IMR-90 (cell line): Measurements from ENCODE around the gene SHE. TPM values are rescaled to one million over a fixed set of nuclear protein-coding genes. Genes with fewer than 3 reads are reported as not detected.

Experiments
- ATAC-seq: fragments of 200-7000 bp; cut with Tn5 transposase; 2 replicates; pipeline ENCODE4 v1.9.1; 2020; ENCODE audit warnings: low read depth, mild to moderate bottlenecking, moderate library complexity
- BruUV-seq: library from RNA; stranded (reverse); fragments of 400-500 nt; replicated peaks from 2 replicates; lab custom pipeline; 2021; lab: Mats Ljungman, UMichigan
- CTCF ChIA-PET: fragments of 300-600 bp; formaldehyde crosslinking; extraction: SDS; loops from one replicate; lab custom pipeline; 2021; ENCODE audit warnings: antibody characterized with exemption; lab: Yijun Ruan, JAX
- POLR2A ChIA-PET: fragments of 300-600 bp; sonication (Branson Sonifier 250); formaldehyde crosslinking; loops from one replicate; lab custom pipeline; 2022; ENCODE audit warnings: antibody characterized with exemption; ENCODE audit not compliant: unreplicated experiment; lab: Charles Lee
- DNase-seq: peaks from one replicate; pipeline ENCODE4 v3.0.0; 2013
- H2AFZ ChIP-seq: replicated peaks from 2 replicates; pipeline ENCODE3; 2013; ENCODE audit warnings: low read length, mild to moderate bottlenecking; ENCODE audit not compliant: poor library complexity
- H2AK5ac ChIP-seq: 2 replicates; pipeline ENCODE4 v1.6.1; 2013; ENCODE audit warnings: low read depth, low read length, inconsistent platforms
- H2AK9ac ChIP-seq: replicated peaks from 2 replicates; pipeline ENCODE3; 2013; ENCODE audit warnings: mild to moderate bottlenecking, low read depth, low read length, moderate library complexity; ENCODE audit not compliant: poor library complexity
- H2BK120ac ChIP-seq: 2 replicates; pipeline ENCODE4 v1.6.1; 2013; ENCODE audit warnings: low read depth, low read length, inconsistent platforms
- H2BK15ac ChIP-seq: 3 replicates; pipeline ENCODE4 v1.6.1; 2013; ENCODE audit warnings: low read depth, low read length, inconsistent platforms
- H2BK20ac ChIP-seq: 2 replicates; pipeline ENCODE4 v1.6.1; 2013; ENCODE audit warnings: low read depth, mild to moderate bottlenecking, inconsistent platforms, low read length, moderate library complexity
- H2BK5ac ChIP-seq: 2 replicates; pipeline ENCODE4 v1.6.1; 2013; ENCODE audit warnings: mild to moderate bottlenecking, low read depth, low read length, inconsistent platforms; ENCODE audit not compliant: poor library complexity, severe bottlenecking
- H3K14ac ChIP-seq: replicated peaks from 2 replicates; pipeline ENCODE4 v1.6.1; 2013; ENCODE audit warnings: low read depth, low read length, inconsistent platforms
- H3K18ac ChIP-seq: 2 replicates; pipeline ENCODE4 v1.6.1; 2013; ENCODE audit warnings: low read depth, low read length, control low read depth
- H3K23ac ChIP-seq: 2 replicates; pipeline ENCODE4 v1.6.1; 2013; ENCODE audit warnings: low read depth, low read length, inconsistent platforms
- H3K27ac ChIP-seq: 2 replicates; pipeline ENCODE4 v1.5.1; 2013; ENCODE audit warnings: mild to moderate bottlenecking, control low read depth, low read length; ENCODE audit not compliant: insufficient read depth
- H3K27me3 ChIP-seq: 2 replicates; pipeline ENCODE4 v1.6.1; 2013; ENCODE audit warnings: low read length; ENCODE audit not compliant: control insufficient read depth, insufficient read depth
- H3K36me3 ChIP-seq: 2 replicates; pipeline ENCODE4 v1.6.1; 2013; ENCODE audit warnings: low read length, mixed read lengths; ENCODE audit not compliant: control insufficient read depth, insufficient read depth
- H3K4ac ChIP-seq: 2 replicates; pipeline ENCODE4 v1.6.1; 2013; ENCODE audit warnings: low read depth, low read length, inconsistent platforms
- H3K4me1 ChIP-seq: 2 replicates; pipeline ENCODE4 v1.6.1; 2013; ENCODE audit warnings: low read length, mixed read lengths; ENCODE audit not compliant: control insufficient read depth, insufficient read depth
- H3K4me2 ChIP-seq: 2 replicates; pipeline ENCODE4 v1.6.1; 2013; ENCODE audit warnings: low read depth, mild to moderate bottlenecking, control low read depth, low read length, moderate library complexity
- H3K4me3 ChIP-seq: 2 replicates; pipeline ENCODE4 v1.5.1; 2013; ENCODE audit warnings: low read depth, mild to moderate bottlenecking, control low read depth, low read length, moderate library complexity; ENCODE audit not compliant: insufficient read depth
- H3K56ac ChIP-seq: 2 replicates; pipeline ENCODE4 v1.6.1; 2013; ENCODE audit warnings: low read length, inconsistent platforms; ENCODE audit not compliant: insufficient read depth; ENCODE audit errors: extremely low read depth
- H3K79me1 ChIP-seq, 2 experiments: 2 replicates each; pipeline ENCODE4 v1.6.1; 2013; ENCODE audit warnings: low read length in 2 of 2, inconsistent platforms in 1 of 2, low read depth in 1 of 2
- H3K9ac ChIP-seq: 2 replicates; pipeline ENCODE4 v1.6.1; 2013; ENCODE audit warnings: low read depth, low read length, control low read depth
- H3K9me1 ChIP-seq: 2 replicates; pipeline ENCODE4 v1.6.1; 2013; ENCODE audit warnings: low read length, inconsistent platforms; ENCODE audit not compliant: insufficient read depth
- H3K9me3 ChIP-seq: 2 replicates; pipeline ENCODE4 v1.6.1; 2013; ENCODE audit warnings: low read length; ENCODE audit not compliant: control insufficient read depth, insufficient read depth
- H4K20me1 ChIP-seq: 2 replicates; pipeline ENCODE4 v1.6.1; 2013; ENCODE audit warnings: low read length, inconsistent platforms; ENCODE audit not compliant: insufficient read depth
- H4K5ac ChIP-seq: 2 replicates; pipeline ENCODE4 v1.6.1; 2013; ENCODE audit warnings: mild to moderate bottlenecking, low read depth, low read length, control low read depth
- H4K8ac ChIP-seq, 2 experiments: 2 replicates each; pipeline ENCODE4 v1.6.1; 2013; ENCODE audit warnings: low read depth in 2 of 2, low read length in 2 of 2, control low read depth in 1 of 2, inconsistent platforms in 1 of 2
- H4K91ac ChIP-seq: 2 replicates; pipeline ENCODE4 v1.6.1; 2013; ENCODE audit warnings: low read depth, low read length, inconsistent platforms; ENCODE audit not compliant: insufficient read depth
- BHLHE40 ChIP-seq: fragments of 150-350 bp; IDR thresholded peaks from 2 replicates; pipeline ENCODE4 v1.6.1; 2016; ENCODE audit warnings: mild to moderate bottlenecking, low read depth, low read length
- CEBPB ChIP-seq: IDR thresholded peaks from 2 replicates; pipeline ENCODE4 v1.6.1; 2012; ENCODE audit warnings: low read depth, low read length, improper control_type of control experiment
- CHD1 ChIP-seq: IDR thresholded peaks from 2 replicates; pipeline ENCODE4 v1.6.1; 2012; ENCODE audit warnings: low read depth, low read length, improper control_type of control experiment
- FOS ChIP-seq: fragments of 150-350 bp; IDR thresholded peaks from 2 replicates; pipeline ENCODE4 v1.6.1; 2016; ENCODE audit warnings: low read depth, low read length
- MAFK ChIP-seq: IDR thresholded peaks from 2 replicates; pipeline ENCODE4 v1.6.1; 2012; ENCODE audit warnings: low read depth, low read length, improper control_type of control experiment
- MAZ ChIP-seq: IDR thresholded peaks from 2 replicates; pipeline ENCODE4 v1.6.1; 2012; ENCODE audit warnings: low read depth, mild to moderate bottlenecking, low read length, improper control_type of control experiment, moderate library complexity, borderline replicate concordance
- MXI1 ChIP-seq: IDR thresholded peaks from 2 replicates; pipeline ENCODE4 v1.6.1; 2012; ENCODE audit warnings: low read depth, mild to moderate bottlenecking, low read length, moderate library complexity, borderline replicate concordance
- NFE2L2 ChIP-seq: fragments of 150-350 bp; IDR thresholded peaks from 2 replicates; pipeline ENCODE4 v1.6.1; 2016; ENCODE audit warnings: low read depth, mild to moderate bottlenecking, low read length
- POLR2A ChIP-seq: IDR thresholded peaks from 2 replicates; pipeline ENCODE4 v1.6.1; 2012; ENCODE audit warnings: mild to moderate bottlenecking, low read depth, low read length
- RAD21 ChIP-seq: IDR thresholded peaks from 2 replicates; pipeline ENCODE4 v1.6.1; 2012; ENCODE audit warnings: low read length, improper control_type of control experiment
- RCOR1 ChIP-seq: IDR thresholded peaks from 2 replicates; pipeline ENCODE4 v1.6.1; 2012; ENCODE audit warnings: mild to moderate bottlenecking, low read length, improper control_type of control experiment; ENCODE audit not compliant: insufficient replicate concordance
- RFX5 ChIP-seq: IDR thresholded peaks from 2 replicates; pipeline ENCODE4 v1.8.0; 2012; ENCODE audit warnings: low read depth, mild to moderate bottlenecking, low read length, moderate library complexity
- SMC3 ChIP-seq: fragments of 150-350 bp; IDR thresholded peaks from 2 replicates; pipeline ENCODE4 v1.6.1; 2016; ENCODE audit warnings: low read depth, mild to moderate bottlenecking, antibody characterized with exemption, low read length, moderate library complexity
- WGBS, 2 experiments: methylation state at CpG; one replicate each; pipeline versions ENCODE4 v1.1.5 to v1.1.7; 2013; ENCODE audit warnings: missing lambda C conversion rate in 2 of 2; ENCODE audit not compliant: insufficient read length in 1 of 2; ENCODE audit errors: extremely low coverage in 2 of 2; 5-methylcytosine and 5-hydroxymethylcytosine counted together
- dilution Hi-C: fragments of 300-500 bp; cut with HindIII; formaldehyde crosslinking; loops from one replicate; pipeline ENCODE4 v1.14.3; 2018; ENCODE audit warnings: low sequenced_read_pairs; ENCODE audit not compliant: unreplicated experiment
- in situ Hi-C: fragments of 300-500 bp; cut with MboI; formaldehyde crosslinking; loops from 3 replicates; pipeline ENCODE4 v1.14.3; 2019; ENCODE audit warnings: low sequenced_read_pairs, inconsistent platforms, mixed read lengths
- intact Hi-C: fragments of 100-400 bp; cut with micrococcal nuclease; formaldehyde crosslinking; loops from 2 replicates; pipeline ENCODE4 v1.10.0; 2022
- polyA plus RNA-seq, 3 experiments: library from polyadenylated mRNA; depleted of rRNA; stranded (reverse); fragments of >200 nt; gene quantifications; 2 replicates each; pipeline ENCODE4 v1.2.3, GENCODE V29; 2012; ENCODE audit warnings: low replicate concordance in 1 of 3
- total RNA-seq: library from RNA; depleted of rRNA; stranded (reverse); fragments of >200 nt; gene quantifications from 2 replicates; pipeline ENCODE4 v1.2.3, GENCODE V29; 2012
- TF ChIP-seq, protein P1 (sequence below): fragments of 150-350 bp; IDR thresholded peaks from 2 replicates; pipeline ENCODE4 v1.6.1; 2017; ENCODE audit warnings: mild to moderate bottlenecking, antibody characterized with exemption, low read length, low read depth
- TF ChIP-seq, protein P2 (sequence below): fragments of 150-350 bp; IDR thresholded peaks from 2 replicates; pipeline ENCODE4 v1.6.1; 2016; ENCODE audit warnings: low read depth, mild to moderate bottlenecking, low read length, moderate library complexity, borderline replicate concordance
- TF ChIP-seq, protein P3 (sequence below): conservative IDR thresholded peaks from 2 replicates; pipeline ENCODE4 v1.5.1; 2012; ENCODE audit warnings: mild to moderate bottlenecking, low read depth, low read length, improper control_type of control experiment

The SHE gene
- total and polyA plus RNA-seq, 2 of the 4 experiments (the other 2 are of a cell fraction) = not detected

DNA sequence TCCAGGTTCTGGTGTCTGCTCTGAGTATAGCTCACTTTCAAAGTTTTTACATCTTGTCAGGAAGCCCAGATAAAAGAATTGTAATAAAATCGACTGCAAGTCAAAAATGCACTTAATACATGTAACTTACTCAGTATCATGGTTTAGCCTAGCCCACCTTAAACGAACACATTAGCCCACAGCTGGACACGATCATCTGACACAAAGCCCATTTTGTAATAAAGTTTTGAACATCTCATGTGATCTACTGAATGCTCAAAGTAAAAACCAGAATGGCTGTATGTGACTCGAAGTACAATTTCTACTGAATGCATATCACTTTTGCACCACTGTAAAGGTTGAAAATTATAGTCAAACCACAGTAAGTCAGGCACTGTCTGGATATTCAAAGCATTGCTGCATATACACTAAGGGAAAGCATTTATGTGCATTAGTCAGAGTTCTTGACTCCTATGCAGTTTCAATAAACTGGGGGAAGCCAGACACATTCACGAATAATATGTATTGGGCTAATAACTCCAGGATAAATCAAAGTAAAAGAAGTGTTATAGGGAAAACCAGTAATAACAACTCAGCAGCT lies 12.4 kb downstream of the SHE start:
- no peak overlapping the region for H3K14ac ChIP-seq
- H3K27ac ChIP-seq = no peak overlapping the region
- no peak overlapping the region for H3K18ac ChIP-seq
- no peak overlapping the region for H3K9ac ChIP-seq
- no peak overlapping the region for H2AFZ ChIP-seq
- no peak overlapping the region for H3K4me3 ChIP-seq
- DNase-seq (no peak), ATAC-seq (no peak)
- H3K27me3 ChIP-seq = peaks cover 69% of the 10 kb centered on the region
- H3K4me1 ChIP-seq = no peaks in the 10 kb centered on the region
- intact Hi-C loops = no loop called here
- no peak overlapping the region for H3K4me2 ChIP-seq
- H4K91ac ChIP-seq = no peak overlapping the region
- H4K8ac ChIP-seq = no peak overlapping the region
- no peak overlapping the region for H2AK5ac ChIP-seq
- POLR2A ChIA-PET = no interaction called here
- CTCF ChIA-PET = interaction anchor here (0.8 kb wide), 1 partner anchor 9 kb away, joined by 3 read pairs; no protein-coding TSS in a partner anchor
- no peak for TF ChIP-seq NFE2L2
- no peak for TF ChIP-seq MAFK
- TF ChIP-seq, protein P1, sequence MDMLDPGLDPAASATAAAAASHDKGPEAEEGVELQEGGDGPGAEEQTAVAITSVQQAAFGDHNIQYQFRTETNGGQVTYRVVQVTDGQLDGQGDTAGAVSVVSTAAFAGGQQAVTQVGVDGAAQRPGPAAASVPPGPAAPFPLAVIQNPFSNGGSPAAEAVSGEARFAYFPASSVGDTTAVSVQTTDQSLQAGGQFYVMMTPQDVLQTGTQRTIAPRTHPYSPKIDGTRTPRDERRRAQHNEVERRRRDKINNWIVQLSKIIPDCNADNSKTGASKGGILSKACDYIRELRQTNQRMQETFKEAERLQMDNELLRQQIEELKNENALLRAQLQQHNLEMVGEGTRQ = no peak
- TF ChIP-seq, protein P2, sequence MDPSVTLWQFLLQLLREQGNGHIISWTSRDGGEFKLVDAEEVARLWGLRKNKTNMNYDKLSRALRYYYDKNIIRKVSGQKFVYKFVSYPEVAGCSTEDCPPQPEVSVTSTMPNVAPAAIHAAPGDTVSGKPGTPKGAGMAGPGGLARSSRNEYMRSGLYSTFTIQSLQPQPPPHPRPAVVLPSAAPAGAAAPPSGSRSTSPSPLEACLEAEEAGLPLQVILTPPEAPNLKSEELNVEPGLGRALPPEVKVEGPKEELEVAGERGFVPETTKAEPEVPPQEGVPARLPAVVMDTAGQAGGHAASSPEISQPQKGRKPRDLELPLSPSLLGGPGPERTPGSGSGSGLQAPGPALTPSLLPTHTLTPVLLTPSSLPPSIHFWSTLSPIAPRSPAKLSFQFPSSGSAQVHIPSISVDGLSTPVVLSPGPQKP = no peak
- no peak for TF ChIP-seq RAD21
- TF ChIP-seq CEBPB = no peak
- TF ChIP-seq FOS = no peak
- no peak for TF ChIP-seq SMC3
- TF ChIP-seq RFX5 = no peak
- no peak for TF ChIP-seq MXI1
- TF ChIP-seq, protein P3, sequence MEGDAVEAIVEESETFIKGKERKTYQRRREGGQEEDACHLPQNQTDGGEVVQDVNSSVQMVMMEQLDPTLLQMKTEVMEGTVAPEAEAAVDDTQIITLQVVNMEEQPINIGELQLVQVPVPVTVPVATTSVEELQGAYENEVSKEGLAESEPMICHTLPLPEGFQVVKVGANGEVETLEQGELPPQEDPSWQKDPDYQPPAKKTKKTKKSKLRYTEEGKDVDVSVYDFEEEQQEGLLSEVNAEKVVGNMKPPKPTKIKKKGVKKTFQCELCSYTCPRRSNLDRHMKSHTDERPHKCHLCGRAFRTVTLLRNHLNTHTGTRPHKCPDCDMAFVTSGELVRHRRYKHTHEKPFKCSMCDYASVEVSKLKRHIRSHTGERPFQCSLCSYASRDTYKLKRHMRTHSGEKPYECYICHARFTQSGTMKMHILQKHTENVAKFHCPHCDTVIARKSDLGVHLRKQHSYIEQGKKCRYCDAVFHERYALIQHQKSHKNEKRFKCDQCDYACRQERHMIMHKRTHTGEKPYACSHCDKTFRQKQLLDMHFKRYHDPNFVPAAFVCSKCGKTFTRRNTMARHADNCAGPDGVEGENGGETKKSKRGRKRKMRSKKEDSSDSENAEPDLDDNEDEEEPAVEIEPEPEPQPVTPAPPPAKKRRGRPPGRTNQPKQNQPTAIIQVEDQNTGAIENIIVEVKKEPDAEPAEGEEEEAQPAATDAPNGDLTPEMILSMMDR = no peak
- no peak for TF ChIP-seq RCOR1
- TF ChIP-seq BHLHE40 = no peak
- TF ChIP-seq MAZ = no peak
- TF ChIP-seq CHD1 = no peak
- TF ChIP-seq POLR2A = no peak
- H2BK5ac ChIP-seq = no peak overlapping the region
- no peaks in the 10 kb centered on the region for H3K36me3 ChIP-seq
- H2BK15ac ChIP-seq = no peak overlapping the region
- no CpG with 5 or more reads among the region's 5 CpGs for WGBS, 2 experiments
- H4K20me1 ChIP-seq = no peaks in the 10 kb centered on the region
- in situ Hi-C loops = loop anchor here (5.0 kb wide), 1 partner anchor 58 kb away; no protein-coding TSS in a partner anchor
- no peak overlapping the region for H2BK20ac ChIP-seq
- no peaks in the 10 kb centered on the region for H3K9me3 ChIP-seq
- no peaks in the 10 kb centered on the region; the same call in 1 of the 2 replicates for H3K9me1 ChIP-seq
- no peak overlapping the region for H2BK120ac ChIP-seq
- no peak overlapping the region for H4K5ac ChIP-seq
- dilution Hi-C loops = no loop called here
- H2AK9ac ChIP-seq = no peak overlapping the region
- BruUV-seq = no TSS peak
- no peak overlapping the region for H3K56ac ChIP-seq
- no peak overlapping the region for H3K23ac ChIP-seq
- no peak overlapping the region for H3K4ac ChIP-seq
- H3K79me1 ChIP-seq = no peaks in the 10 kb centered on the region
